HG03457 (cell line): ENCODE data around the gene DMD.

Source experiments
- ATAC-seq: cut with Tn5 transposase; IDR thresholded peaks from one replicate; pipeline ENCODE4 v1.9.1; 2021; ENCODE audit warnings: moderate number of reproducible peaks; ENCODE audit not compliant: unreplicated experiment

Gene DMD

DNA sequence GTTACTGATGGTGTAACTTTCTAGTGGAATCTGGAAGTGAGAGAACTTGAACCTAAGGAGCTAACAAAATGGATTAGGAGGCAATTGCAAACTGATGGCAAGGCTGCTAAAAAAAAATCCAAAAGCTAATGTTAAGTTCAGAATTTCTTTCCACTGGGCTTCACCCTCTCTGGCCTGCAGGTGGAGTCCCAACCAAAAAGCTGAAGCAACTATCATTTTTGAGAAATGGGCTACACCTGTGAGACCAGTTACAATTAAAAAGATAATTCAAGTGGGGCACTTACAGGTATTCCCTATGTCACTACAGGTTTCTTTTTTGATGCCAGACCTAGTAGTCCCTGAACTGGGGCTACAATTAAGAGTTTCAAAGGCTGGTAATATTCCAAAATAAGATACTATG, 1997.4 kb downstream of the DMD start:
- no peak for ATAC-seq

DNA sequence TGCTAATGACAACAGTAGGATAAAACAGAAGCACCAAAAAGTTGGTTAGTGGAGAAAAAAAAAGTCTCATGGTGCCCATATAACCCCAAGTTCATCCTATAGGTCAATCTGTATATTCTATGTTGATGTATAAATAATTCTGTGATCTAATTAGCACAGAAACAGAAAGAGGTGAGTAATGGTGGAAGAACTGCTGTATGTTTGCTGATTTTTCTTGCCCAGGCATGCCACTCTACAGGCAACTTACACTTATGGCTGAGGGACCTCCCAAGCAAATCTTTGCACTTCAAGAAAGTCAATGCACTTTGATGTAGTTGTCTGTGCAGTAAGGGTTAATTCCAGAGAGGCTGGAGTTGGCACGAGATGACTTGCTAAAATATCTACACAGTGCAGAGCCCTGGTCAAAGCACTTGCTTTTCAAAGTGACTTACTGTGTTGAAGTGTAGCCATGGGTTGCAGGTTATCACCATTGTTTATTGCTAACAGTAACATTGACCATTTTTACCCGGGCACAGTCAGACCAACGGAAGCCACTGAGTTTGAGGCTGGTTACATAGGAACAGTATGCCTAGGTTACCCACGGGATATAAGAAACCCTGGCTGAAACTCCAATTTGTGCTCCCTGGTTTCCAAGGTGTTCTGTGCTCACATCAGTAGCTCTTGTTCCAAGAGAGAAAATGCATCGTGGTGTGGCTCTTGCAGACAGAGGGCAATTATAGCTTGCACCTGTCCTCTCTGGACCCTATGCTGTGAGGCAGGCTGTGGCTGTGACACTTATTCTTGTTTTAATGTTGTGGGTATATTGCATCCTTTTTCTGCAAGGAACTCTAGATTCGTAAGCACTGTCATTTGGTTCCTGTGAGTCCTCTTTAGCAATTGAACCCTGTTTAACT, 1998.2 kb downstream of the DMD start:
- ATAC-seq, result no peak

DNA sequence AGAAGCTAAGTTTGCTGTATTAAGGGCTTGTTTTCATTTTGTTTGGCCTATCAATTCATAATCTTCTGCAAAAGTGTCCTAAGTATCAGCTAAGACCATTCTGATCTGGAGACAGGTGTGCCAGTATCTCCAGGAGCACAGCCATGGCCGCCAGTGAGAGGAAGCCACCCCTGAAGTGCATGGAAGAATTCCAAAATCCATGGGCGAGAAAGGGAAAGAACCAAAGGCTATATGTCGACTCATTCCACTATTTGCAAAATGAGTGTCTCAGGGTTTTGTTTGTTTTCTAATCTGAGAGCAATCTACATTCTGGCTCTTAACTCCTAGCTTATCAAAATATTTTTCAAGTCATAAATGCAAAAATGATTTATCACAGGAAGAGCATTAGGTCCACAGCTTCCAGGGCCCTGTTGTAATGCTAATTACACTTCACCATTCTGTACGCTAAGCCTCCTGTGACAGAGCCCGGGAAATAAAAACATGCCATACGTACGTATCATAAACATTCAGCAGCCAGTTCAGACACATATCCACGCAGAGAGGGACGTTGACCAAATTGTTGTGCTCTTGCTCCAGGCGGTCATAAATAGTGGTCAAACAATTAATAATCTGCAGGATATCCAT, 2002.2 kb downstream of the DMD start:
- ATAC-seq, result no peak

DNA sequence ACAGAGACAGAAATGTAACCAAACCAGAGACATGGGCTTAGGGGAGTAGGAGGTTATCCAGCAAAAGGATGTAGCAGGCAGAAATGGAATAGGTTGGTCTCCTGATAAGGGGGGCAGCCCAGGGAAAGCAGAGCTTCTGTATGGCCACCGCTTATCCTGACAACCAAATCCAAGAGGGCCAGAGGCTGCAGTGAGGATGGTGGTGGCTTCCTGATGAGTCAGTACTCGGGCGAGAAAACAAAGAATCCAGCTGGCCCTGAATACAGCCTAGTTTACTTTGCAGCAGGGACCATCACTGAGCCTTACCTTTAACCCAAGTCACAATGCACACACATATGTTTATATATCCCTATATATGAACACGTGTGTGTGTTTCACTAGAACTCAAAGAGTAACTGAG, 2009.8 kb downstream of the DMD start:
- ATAC-seq, result no peak

DNA sequence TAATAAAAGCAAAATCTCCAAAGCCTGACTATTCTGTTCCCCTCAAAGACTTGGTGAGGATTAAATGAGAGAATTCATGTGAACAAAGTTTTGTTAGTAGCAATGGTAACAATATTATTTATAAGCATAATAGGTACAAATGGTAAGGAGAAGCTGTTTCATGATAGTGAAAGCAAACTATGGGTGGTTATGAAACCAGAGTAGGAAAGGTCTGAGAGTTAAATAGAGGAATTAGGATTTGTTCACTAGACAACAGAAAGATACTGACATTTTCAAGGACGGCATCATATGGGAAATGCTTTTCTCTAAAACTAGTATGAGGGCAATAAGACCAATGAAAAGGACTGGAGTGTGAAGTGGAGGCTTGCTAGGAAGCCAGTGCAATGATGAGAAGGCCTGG, 2010.9 kb downstream of the DMD start:
- ATAC-seq, result no peak

DNA sequence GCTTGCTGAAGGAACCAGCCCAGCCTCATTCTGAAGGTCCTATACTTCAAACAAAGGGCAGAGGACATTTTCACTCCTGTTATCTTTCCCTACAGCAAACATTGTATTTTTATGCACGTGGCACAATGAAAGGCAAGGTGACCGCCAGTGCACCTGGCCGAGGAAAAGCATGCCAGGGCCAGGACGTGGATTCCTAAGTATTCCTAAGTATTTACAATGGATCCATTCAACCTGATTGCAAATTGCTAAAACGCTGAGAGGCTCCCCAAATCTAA, 2011.6 kb downstream of the DMD start:
- no peak for ATAC-seq

DNA sequence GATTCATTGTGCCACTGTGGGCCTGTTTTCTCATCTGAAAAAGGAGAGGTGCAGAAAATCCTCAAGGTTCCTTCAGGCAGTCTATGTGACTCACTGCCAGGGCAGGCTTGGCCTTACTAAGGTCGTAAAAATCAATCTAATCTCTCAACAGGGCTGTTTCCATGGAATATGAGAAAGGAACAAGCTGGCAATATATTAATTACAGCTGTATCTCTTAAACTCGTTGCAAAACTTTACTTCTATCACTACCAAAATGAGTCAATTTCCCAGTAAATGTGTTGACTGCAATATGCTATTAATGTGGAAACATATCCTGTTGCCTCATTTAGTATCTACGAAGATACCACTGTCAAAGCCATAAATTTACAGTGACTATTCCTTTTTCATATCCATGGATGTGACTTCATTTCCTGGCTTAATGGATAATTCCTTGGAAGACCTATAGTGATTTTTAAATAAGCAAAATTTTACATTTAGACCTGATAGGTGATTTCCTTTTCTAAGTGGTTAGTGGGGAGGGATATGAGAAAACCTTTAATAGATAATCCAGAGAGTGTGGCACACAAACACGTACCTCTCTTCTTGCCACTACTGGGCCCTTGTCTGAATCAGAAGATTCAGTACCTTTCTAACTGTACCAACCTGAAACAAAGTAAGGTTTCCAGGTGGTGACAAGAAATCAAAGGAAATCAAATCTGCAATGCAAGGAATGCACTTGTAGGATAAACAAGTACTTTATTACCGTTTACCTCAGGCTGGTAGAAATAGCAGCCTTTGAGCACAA, 2012.1 kb downstream of the DMD start:
- no peak for ATAC-seq

DNA sequence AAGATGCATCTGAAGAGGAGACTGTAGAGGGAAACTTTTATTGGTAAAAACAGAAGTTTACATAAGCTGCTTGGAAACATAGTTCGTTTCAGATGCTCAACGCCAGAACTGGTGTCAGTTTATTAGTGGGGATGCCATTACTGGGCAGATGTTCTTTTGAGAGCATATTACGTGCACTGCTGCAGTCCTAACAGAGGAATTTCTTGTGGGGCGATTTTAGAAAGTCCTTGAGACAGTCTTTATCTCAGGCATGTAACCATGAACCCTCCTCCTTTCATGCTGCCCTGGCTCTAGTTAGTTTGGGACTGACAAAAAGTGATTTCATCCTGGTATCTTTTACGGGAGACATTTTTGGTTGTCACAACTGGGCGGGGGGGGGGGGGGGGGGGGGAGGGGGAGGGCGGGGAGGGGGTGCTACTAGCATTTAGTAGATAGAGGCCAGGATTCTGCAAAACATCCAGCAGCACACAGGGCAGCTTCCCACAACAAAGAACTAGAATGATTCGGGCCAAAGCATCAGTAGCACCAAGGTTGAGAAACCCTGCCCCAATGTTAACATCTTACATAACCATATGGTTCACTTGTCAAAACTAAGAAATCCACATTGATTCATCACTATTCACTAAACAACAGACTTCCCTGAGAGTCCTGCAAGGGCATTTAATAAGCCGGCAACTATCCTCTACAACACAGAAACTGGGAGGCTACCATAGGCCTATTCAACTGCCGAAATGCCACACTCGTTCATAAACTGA, 2021.0 kb downstream of the DMD start:
- no peak for ATAC-seq

DNA sequence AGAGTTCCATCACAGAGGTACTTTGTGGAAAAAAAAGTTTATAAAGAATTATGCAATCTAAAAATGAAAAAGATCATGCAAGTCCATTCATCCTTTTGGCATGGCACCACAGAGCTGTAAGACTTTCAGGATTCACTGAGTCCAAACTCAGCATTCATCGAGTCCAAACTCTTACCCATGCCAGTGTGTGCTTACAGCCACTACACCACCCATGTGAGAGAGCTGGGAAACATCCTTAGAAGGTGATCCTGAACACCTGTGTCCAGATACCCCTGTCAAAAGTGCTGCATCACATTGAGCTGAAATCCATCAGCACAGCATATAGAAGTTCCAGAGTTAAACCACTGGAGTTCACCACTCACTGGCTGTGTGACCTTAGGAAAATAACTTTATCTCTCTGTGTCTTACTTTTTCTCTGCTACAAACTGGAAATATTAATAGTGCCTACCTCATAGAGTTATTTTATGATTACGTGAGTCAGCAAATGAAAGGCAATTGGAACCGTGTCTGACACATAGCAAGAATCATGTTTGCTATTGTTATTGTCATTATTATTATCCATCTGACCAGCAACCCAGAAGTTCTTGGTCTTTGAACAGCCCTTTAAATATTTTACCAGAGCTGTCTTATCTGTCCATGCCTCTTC, 2024.5 kb downstream of the DMD start:
- ATAC-seq, result no peak

DNA sequence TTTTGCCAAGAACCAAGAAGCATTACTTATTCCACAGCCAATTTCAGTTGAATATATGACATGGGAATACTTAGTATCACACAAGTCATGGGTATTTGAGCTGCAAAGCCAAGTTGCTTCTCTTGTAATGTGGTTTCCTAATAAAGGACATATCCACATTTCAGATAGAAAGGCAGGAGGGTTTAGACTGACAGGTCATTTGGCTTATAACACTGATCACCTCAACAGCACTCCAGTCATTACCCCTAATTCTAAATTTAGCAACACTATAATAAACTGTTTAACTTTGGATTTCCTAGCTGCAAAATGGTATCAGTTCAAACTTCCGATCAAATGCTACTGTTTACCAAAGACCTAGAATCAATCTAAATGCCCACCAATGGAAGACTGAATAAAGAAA, 2025.5 kb downstream of the DMD start:
- no peak for ATAC-seq

DNA sequence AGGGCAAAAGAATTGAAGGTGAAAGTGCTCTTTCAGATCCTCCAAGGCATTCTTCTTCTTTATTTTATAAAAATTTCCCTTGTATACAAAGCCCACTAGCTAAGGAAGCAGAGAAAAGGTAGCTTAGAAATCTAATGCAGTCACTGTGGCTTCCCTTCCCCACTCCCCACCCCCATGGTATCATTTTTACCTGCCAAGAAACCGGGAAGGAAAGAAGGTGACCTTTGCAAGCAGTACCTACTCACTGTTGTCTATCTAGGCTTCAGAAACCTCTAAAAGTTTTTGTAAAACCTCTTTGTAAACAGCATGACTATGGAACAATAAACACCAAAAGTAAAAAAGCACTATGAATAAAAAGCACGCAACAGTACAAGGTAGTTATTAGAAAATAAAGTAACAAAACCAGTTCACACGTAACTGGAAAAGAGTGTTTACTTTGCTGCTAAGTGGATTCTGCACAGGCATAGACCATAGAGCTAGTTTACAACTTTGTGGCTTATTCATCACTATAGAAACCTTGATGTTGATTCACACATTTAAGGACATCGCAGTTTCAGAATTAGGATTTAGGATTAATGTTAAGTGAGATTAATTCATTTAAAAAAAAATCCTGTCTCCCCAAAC, 2029.9 kb downstream of the DMD start:
- ATAC-seq, result no peak

DNA sequence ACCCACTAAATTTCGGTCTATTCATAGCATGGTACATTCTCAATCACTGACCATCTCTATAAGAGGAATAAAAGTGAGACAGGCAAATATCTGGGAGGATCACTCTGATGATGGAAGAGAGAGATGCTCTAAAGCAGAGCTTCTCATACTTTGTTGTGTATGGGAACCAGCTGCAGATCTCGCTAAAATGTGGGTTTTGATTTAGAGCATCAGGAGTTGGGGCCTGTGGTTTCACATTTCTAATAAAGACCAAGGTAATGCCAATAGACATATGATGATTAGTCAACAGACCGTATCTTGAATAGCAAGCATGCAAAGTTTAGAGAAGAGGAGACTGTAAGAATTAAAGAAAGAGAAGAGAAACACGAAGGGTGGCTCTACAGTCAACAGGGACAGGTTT, 2032.1 kb downstream of the DMD start:
- ATAC-seq, result no peak

DNA sequence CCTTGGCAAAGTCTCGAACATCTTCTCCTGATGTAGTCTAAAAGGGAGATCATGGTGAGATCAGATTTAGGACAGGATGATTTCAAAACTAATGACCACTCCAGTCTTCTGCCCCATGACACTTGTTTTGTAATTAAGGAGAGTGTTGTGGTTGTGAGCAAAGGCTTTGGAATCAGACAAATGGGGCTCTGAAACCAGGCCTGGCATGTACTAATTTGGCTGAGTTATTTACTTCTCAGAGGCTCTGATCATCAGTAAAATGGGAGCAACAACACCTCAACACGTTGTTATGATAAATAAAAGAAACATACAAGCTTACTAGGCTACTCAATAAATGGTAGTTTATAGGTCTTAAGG, 2032.6 kb downstream of the DMD start:
- ATAC-seq, result no peak

DNA sequence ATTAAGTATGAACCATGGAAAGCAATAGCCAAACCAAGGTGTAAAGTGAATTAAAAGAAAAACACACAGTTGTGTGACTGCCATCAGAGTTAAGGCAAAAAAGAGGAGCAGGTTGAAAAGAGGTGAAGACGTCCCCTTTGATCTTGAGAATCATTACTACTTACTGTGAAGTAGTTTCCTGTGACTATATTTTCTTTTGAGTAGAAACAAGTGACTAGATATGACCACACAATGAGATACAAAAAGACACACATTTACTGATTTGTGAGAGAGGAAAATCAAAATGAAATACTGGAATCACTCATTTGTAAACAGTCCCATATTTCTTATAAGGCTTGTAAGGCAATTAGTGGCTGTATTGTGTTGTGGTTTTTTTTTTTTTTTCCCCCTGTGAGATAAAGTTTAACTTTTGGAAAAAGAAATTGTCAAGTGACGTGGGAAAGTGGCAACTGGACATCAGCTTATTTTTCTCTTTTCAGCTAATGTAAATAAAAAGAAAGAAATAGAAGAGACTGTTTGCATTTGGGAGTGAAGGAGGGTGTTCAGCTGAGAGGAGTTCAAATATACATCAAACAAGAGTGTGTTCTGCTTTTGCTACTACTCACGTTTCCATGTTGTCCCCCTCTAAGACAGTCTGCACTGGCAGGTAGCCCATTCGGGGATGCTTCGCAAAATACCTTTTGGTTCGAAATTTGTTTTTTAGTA, 2033.1 kb downstream of the DMD start:
- peak; percentile 49 for ATAC-seq

DNA sequence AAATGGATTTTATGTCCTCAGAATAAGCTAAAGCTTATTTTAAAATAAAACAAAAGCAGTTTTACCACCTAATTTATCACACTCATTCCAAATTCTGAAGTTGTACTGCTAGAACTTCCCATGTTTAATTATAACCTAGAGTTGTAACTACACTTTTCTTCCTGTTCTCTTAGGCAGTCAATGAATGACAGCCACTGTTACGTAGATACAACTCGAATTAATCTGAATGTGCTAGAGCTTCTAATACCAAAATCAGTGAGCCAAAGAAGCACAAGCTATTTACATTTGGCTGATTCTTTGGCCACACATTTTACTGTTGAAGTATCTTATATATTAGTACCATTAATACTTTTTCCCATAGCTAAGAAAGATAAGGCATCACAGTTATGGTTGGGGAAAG, 2040.6 kb downstream of the DMD start:
- no peak for ATAC-seq

DNA sequence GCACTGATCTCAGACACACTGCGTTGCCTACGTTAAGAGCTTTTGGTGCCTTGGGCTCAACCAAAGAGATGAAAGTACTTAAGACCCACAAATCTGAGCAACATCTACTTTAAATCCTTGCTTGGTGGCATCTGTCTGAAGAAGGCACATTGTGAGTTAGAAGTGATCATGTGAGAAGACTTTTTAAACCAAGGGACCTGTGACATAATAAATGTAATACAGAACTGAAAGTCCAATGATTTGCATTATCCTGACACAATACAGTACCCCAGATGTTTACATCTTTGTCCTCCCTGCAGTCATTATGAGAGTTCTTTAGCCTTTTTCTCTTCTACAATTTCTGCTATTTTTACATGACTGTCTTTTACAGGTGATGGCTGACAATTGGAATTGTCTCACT, 2042.8 kb downstream of the DMD start:
- peak; percentile 99 for ATAC-seq

DNA sequence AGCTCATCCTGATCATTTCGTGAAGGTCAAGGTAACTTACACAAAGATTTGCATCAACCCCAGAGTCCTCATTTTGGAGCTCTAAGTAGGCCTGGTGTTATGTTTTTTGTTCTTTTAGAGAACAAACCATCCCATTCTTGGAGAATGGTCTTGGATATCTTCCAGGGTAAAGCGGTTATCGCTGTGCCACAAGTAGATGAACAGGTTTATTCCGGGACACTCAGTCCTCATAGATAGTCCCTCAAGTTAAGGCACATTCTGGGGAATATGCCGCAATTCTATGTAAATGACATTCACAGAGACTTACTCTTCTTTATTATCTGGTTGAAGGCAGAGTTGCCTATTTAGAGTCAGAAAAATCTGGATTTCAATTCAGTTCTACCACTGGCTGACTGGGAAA, 2044.5 kb downstream of the DMD start:
- ATAC-seq, result no peak

DNA sequence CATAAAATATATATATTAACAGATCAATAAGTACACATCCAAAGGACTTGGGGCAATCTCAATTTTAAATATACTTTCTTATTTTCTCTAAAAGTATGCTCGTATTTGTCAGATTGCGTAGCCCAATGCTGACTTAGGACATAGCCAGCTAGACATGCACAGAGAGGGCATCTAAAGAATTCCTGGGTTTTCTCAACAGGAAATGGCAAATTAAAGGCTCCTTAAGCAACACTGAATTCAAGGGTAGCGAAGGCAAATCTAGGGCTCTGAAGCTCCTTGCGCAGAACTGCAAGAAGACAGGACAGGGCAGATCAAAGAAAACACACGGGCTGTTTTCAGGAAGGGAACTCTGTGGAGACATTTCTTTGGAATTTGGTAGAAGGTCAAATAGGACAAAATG, 2044.9 kb downstream of the DMD start:
- ATAC-seq, result no peak

DNA sequence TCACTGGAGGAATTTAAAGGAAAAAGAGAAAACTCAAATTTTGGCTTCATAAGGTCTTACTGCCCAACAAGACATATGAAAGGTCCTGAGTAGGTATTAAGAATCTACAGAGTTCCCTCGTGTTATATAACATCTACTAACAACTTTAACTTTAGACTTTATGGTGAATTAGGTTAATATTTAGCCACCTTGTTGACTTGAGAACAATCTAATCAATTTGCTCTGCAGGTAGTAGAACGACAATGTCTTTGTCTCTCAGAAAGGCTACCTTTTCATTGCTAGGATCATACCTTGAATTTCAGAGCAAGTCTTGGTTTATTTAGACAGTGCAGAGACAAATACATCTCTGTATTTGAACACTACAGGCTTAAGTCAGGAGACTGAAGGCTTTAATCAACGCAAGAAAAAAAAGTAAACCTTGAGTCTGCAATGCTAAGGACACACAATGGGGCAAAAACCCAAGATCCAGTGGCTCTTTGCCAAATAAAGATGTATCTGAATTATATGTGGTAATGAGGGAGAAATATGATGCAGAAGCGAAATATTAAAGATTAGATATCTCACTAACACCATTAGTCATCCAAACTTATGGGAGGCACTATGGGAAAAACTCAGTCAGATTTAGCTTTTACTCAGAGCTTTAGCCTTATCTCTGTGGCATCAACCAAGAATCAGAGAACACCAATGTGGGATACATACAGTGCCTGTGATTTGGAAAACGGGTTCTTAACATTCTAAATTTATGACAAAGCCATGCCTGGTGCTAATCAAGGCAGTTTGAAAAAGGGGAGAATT, 2045.9 kb downstream of the DMD start:
- ATAC-seq, result no peak
